ENCODE measurements around the gene SATB1. TPM values are rescaled to one million over a fixed set of nuclear protein-coding genes. Genes with fewer than 3 reads are reported as not detected.

SATB1 gene
- total RNA-seq, 1 experiment from 2014 or later: 28.7 TPM

DNA sequence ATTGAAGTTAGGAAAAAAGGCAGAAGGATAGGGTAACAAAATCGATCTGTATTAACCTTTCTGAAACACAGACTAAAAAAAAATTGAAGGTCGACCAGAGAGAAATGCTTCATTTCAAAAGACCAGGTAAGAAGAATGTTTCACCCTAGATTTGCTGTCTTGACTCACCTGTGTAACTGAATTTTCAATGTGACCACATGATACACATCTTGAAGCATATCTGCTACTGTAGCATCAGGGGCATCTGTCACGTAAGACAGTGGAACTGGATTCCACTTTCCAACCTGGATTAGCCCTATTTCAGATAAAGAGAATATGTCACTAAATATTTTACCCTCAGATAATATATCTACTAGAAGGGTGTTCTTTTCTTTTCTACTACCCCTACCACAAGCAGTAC is 9.3 kb downstream of the SATB1 start:
- Histone ChIP-seq H2AFZ (no peak overlapping the region), H3K9me2 (ENCODE audit: insufficient read depth) (no peaks in the 10 kb centered on the region), H3K4me3 (no peak overlapping the region), H4K20me1 (ENCODE audit: insufficient read depth) (no peaks in the 10 kb centered on the region), H3K4me1 (replicated peaks; ENCODE audit: insufficient read depth) (no peaks in the 10 kb centered on the region), H3F3A (ENCODE audit: insufficient read depth, low read depth) (no peaks in the 10 kb centered on the region), H3K4me2 (no peak overlapping the region), H3K27ac (no peak overlapping the region), H3K36me3 (ENCODE audit: low read depth) (0 out of 2 replicates have a peak, but pooled peaks cover 6% of the 10 kb centered on the region), H3K27me3 (ENCODE audit: insufficient read depth, low read depth) (no peaks in the 10 kb centered on the region), H3K79me2 (ENCODE audit: low read depth) (no peaks in the 10 kb centered on the region), H3K9me3 (ENCODE audit: insufficient read depth, low read depth) (no peaks in the 10 kb centered on the region)
- DNase-seq: no peak
- BruUV-seq (replicated peaks): no TSS peak
- intact Hi-C loops (cut with micrococcal nuclease; ENCODE audit: unreplicated experiment): no loop called here
- ChIA-PET POLR2A (ENCODE audit: unreplicated experiment) (no interaction called here), CTCF (no interaction called here)
- TF ChIP-seq, protein P1, sequence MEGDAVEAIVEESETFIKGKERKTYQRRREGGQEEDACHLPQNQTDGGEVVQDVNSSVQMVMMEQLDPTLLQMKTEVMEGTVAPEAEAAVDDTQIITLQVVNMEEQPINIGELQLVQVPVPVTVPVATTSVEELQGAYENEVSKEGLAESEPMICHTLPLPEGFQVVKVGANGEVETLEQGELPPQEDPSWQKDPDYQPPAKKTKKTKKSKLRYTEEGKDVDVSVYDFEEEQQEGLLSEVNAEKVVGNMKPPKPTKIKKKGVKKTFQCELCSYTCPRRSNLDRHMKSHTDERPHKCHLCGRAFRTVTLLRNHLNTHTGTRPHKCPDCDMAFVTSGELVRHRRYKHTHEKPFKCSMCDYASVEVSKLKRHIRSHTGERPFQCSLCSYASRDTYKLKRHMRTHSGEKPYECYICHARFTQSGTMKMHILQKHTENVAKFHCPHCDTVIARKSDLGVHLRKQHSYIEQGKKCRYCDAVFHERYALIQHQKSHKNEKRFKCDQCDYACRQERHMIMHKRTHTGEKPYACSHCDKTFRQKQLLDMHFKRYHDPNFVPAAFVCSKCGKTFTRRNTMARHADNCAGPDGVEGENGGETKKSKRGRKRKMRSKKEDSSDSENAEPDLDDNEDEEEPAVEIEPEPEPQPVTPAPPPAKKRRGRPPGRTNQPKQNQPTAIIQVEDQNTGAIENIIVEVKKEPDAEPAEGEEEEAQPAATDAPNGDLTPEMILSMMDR (conservative IDR thresholded peaks at IDR 0.05): no peak
- no peak for TF ChIP-seq EZH2 (IDR thresholded peaks at IDR 0.05; ENCODE audit: low read depth)

DNA sequence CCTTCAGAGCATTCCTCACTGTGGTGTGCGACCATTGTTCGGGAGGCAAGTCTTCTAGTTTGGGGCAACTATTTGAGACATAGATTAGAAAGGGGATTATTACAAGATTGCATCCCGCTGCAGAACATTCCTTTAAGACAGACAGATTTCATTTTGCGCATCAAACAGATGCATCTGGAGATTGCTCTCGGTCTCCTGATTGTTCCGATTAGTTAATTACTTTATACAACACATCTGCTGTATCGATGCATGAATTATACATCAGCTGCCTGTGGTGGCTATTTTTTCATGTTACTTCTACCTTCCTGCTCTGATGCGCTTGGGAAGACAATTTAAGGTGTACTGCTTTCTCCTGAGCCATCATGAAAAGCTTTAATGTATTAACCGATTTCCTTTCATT is 10.0 kb downstream of the SATB1 start:
- ChIA-PET POLR2A (ENCODE audit: unreplicated experiment) (no interaction called here), CTCF (no interaction called here)
- Histone ChIP-seq H3K9me3 (ENCODE audit: insufficient read depth, low read depth) (no peaks in the 10 kb centered on the region), H3K27me3 (ENCODE audit: insufficient read depth, low read depth) (no peaks in the 10 kb centered on the region), H3K79me2 (ENCODE audit: low read depth) (no peaks in the 10 kb centered on the region), H3K4me3 (no peak overlapping the region), H3K4me1 (replicated peaks; ENCODE audit: insufficient read depth) (no peaks in the 10 kb centered on the region), H3K36me3 (ENCODE audit: low read depth) (0 out of 2 replicates have a peak, but pooled peaks cover 6% of the 10 kb centered on the region), H3F3A (ENCODE audit: insufficient read depth, low read depth) (no peaks in the 10 kb centered on the region), H4K20me1 (ENCODE audit: insufficient read depth) (no peaks in the 10 kb centered on the region), H2AFZ (no peak overlapping the region), H3K27ac (no peak overlapping the region), H3K9me2 (ENCODE audit: insufficient read depth) (no peaks in the 10 kb centered on the region), H3K4me2 (no peak overlapping the region)
- DNase-seq: no peak
- intact Hi-C loops (cut with micrococcal nuclease; ENCODE audit: unreplicated experiment): no loop called here
- BruUV-seq (replicated peaks): no TSS peak
- TF ChIP-seq, protein P1 (conservative IDR thresholded peaks at IDR 0.05): no peak

DNA sequence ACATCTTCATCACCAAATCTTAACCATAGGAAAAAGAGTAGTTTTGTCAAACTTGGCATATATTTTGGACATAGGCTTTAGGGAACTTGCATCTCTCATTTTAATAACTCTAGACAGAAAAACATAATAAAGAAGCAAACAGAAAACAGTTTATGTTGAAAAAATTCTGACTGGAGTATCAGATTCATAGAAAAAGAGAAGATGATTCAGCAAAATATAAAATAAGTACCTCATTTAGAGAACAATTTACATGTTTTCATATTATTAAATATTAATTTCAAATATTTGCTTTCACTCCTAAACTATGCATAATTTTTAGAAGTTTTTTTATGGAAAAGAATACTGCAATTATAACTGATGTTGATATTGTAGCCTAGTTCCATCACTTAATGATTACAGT is 12.5 kb downstream of the SATB1 start:
- Histone ChIP-seq H3K9me2 (ENCODE audit: insufficient read depth) (no peaks in the 10 kb centered on the region), H3K9me3 (ENCODE audit: insufficient read depth, low read depth) (no peaks in the 10 kb centered on the region), H3K79me2 (ENCODE audit: low read depth) (no peaks in the 10 kb centered on the region), H3K4me1 (replicated peaks; ENCODE audit: insufficient read depth) (no peaks in the 10 kb centered on the region), H3F3A (ENCODE audit: insufficient read depth, low read depth) (no peaks in the 10 kb centered on the region), H3K4me2 (no peak overlapping the region), H3K27ac (no peak overlapping the region), H4K20me1 (ENCODE audit: insufficient read depth) (no peaks in the 10 kb centered on the region), H3K27me3 (ENCODE audit: insufficient read depth, low read depth) (no peaks in the 10 kb centered on the region), H3K36me3 (ENCODE audit: low read depth) (0 out of 2 replicates have a peak, but pooled peaks cover 6% of the 10 kb centered on the region), H3K4me3 (no peak overlapping the region), H2AFZ (no peak overlapping the region)
- intact Hi-C loops (cut with micrococcal nuclease; ENCODE audit: unreplicated experiment): no loop called here
- TF ChIP-seq, protein P1 (conservative IDR thresholded peaks at IDR 0.05): no peak
- no peak for TF ChIP-seq EZH2 (IDR thresholded peaks at IDR 0.05; ENCODE audit: low read depth)
- CTCF ChIA-PET: no interaction called here
- BruUV-seq (replicated peaks): no TSS peak
- POLR2A ChIA-PET (ENCODE audit: unreplicated experiment): no interaction called here
- no peak for DNase-seq

Data from PC-9 (cell line).